GM21717 (cell line): ENCODE measurements around the gene DLX1.

Source experiments
- ATAC-seq: cut with Tn5 transposase; IDR thresholded peaks from one replicate; pipeline ENCODE4 v1.9.1; 2021; ENCODE audit warnings: mild to moderate bottlenecking, moderate library complexity; ENCODE audit not compliant: unreplicated experiment

The DLX1 gene

DNA sequence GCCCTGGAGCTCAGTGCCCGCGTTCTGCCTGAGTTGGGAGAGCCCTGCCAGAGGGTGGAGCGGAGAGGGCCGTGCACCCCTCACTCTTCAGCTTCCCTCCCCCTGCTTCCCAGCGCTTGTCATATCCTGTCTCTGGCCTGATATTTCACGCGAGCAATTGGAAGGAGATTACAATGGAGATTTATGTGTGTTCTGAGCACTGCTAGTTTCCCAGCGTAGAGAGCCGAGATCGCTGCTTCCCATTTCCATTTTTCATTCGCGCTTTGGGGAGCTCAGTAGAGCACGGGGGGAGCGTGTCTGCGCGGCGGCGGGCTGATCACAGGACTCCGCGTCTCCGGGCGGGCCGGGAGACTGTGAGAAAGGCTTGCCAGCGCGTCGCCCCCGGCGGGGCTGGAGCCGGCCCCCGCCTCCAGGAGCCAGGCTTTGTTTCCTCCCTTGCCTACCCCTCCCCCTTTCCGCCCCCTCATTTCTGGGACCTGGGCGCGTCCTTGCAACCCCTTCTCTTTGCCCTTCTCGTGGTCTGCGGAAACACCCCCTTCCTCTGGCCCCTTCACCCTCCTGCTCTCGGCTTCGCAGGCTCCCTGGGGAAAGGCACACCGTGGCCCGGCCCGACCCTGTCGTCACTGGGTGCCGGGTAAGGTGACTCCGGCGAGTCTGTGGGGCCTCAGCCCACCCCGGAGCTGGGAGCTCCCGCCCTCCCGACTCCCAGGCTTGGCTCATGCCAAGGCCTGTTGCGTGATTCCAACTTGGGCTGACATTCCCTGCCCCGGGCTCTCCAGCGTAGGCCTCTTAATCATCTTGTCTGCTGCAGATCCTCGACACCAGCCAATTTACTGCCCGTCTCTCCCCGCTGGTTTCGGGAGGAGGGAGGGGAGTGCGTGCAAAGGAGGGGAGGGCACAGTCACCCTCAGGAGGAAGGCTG lies 11.6 kb downstream of the DLX1 start:
- no peak for ATAC-seq

- no peak for ATAC-seq
These were observed 12.3 kb downstream of the DLX1 start for GRCh38 chr2:172097557-172098131.

GRCh38 chr2:172098287-172098649 lies 13.0 kb downstream of the DLX1 start:
- no peak for ATAC-seq

GRCh38 chr2:172098650-172099471 lies 13.6 kb downstream of the DLX1 start:
- ATAC-seq, result no peak

GRCh38 chr2:172099472-172100079 lies 14.3 kb downstream of the DLX1 start:
- no peak for ATAC-seq

- ATAC-seq, result no peak
These were observed 15.0 kb downstream of the DLX1 start for GRCh38 chr2:172100080-172100934.

DNA sequence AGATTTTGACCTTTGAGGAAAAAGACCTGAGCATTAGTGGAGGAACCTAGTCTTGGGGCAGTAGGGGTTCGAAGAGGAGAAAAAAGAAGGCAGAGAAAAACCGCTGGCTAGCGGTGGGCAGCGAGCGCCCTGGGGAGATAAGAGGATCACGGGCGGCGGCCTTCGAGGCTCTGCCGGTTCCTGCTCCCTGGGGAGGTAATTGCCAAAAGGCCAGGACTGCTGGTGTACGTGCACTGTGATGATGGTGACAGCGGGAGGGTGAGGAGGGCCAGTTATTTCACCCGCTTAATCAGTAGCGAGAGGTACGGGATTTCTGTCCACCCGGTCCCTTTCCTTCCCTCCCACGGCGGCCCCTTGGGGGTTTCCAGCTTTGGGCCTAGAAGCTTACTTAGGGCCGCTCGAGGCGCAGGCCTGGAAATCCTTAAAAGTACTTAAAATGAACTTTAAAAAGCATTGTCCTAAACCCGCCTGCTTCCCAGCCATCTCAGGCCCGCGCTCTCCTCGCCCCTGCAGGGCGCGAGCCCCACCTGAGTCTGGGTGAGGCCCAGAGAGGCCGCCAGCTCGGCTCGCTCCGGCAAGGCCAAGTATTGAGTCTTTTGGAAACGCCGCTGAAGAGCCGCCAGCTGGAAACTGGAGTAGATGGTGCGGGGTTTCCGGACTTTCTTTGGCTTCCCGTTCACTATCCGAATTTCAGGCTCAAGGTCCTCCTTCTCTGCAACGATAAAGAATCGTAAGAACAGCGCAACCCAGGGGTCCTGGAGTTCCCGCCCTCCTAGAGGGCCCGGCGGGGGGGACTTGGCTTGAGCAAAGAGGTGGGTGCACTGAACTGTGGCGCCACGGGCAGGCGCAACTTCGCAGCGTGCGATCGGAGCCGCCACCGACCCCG lies 15.9 kb downstream of the DLX1 start:
- no peak for ATAC-seq

- peak; percentile 1 for ATAC-seq
These were observed 16.6 kb downstream of the DLX1 start for GRCh38 chr2:172101821-172102390.

GRCh38 chr2:172102391-172103359 lies 17.4 kb downstream of the DLX1 start, which contains the start of gene DLX2:
Gene DLX2, minus strand, starts transcription at chr2:172102900. Its CDS starts 362 bp downstream, at chr2:172102538.
- ATAC-seq, result peak; percentile 74

DNA sequence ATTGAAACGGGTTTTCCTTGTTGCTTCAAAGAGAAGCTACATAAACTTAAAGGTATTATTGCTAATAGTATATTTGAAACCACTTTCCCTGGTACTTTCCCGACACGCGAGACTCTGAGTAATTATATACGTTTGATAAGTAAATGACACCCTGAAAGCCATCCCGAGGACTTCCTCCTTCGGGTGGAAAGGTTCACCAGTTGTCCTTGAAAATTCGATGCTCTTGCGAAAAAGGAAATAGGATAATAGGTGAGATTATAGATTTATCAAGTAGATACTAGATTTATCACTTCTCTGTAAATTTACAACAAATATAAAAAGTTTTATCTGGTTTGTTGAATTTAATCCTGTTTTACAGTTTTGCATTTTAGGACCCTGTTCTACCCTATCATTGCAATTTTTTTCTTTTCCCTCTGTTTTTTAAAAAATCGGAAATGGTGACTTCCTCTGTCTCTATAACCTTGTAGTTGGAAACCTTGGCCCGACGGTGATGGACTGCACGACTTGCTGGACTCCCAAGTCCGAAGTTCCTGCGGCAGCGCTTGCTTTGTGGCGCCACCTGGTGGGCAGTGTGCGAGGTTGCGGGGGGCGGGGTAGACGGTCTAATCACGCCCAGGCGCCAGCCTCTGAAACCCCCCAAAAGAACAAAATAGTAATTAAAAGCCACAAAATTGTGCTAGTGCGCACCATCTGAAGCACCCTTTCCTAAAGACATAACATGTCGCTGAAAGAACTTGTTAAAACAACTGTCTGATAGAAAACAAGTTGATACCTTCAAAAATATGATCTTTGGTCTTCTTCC lies 18.4 kb downstream of the DLX1 start:
- ATAC-seq, result no peak

- no peak for ATAC-seq
These were observed 20.3 kb downstream of the DLX1 start for GRCh38 chr2:172105471-172106107.

DNA sequence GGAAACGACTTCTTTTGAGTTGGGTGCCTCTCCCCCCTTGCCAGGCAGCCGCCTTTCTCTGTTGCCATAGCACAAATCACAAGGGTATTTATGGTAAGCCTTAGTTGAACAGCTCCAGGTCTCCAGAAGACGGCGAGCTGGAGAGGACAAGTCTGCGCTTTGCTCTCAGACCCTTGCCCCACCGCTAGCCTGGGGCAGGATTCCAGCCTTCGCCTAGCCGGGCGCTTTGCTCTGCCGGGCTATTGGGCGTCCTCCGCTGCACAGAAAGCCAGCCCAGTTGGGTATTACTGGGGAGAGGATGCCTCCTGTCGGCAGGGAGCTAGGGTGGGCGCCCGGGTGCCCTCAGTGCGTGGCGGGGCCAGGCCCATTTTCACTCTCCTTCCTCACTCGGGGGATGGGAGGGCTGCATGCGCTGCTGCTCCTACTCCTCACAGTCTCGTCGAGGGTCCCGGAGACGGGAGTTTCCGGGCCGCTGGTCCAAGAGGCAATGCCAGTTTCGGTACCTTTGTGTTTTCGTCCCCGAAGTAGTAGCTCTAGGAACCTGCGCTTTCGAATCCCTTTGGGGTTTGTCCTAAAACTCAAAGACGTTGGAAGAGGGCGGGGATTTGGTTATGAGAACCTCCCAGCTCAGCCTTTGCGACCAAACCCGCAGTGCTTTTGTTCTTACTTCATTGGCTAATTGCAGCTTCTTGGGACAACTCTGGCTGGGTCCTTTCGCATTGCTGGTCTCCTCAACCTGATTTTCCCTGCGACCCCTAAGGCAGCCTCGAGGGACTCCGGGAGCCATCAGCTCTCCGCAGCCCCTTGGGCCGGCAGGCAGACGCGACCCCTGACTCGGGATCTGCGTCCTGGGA lies 21.0 kb downstream of the DLX1 start:
- ATAC-seq, result no peak

DNA sequence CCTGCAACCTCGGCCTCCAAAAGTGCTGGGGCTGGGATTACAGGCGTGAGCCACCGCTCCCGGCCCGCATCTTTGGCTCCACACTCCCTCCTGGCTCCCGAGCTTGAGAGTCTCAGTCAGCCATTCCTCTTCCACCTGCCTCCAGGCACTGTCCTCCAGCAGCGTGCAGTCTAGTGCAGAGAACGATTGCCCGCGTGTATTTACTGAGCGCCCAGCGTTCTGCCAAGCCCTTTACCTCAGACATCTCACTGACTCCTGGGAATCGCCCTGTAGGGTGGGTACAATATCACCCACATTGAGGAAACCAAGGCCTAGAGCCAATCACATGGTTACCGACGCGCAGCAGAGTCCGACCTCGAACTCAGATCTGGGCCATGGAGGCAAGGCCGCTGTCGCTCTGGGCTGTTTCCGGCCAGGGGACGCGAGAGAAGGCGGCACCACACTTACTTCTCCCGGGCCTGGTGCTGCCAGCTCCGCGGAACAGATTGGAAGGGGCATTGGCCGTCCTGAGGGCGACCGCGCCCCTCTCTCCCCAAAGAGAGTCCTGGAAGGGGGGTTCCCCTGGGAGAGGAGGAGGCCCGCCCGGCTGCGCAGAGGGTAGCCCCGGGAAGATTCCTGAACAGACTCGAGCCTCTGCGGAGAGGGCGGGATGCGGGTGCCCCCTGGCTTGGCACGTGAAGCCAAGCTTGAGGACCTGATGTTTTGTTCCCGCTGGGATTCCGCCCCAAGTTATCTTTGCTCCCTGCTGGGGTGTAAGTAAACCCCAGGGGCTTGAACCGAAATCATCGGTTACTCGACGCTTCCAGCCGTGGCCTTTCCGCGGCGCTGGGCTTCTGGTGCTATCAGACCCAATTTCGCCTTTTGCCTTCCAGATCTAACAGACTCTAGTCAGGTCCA lies 22.6 kb downstream of the DLX1 start:
- ATAC-seq, result no peak

DNA sequence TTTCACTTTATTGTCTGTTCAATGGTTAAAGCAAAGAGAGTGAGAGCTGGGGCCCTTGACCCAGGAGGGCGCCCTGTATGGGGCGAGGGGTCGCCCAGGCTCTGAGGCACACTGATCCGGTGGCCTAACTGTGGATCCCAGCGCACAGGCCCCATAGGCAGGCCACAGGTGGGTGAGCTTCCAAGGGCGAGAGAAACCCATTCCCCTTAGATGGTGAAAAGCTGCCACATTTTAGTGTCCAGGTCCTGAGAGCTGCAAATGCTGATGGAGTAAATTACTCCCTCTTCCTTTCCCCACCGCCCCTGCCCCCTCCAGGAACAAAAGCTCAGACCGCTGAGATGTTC lies 23.3 kb downstream of the DLX1 start:
- ATAC-seq, result no peak
